Astrocyte of the cerebellum (primary cell): ENCODE measurements around the gene PIGBOS1.
"Not testable (repeated sequence)": the region's sequence is repeated elsewhere in the genome, so short reads cannot be mapped to it uniquely, and the experiment has no call there.

ENCODE experiments used
- DNase-seq: peaks from one replicate; pipeline ENCODE4 v3.0.0-alpha.2; 2011; ENCODE audit warnings: low read depth
- H3K4me3 ChIP-seq: 2 replicates; pipeline ENCODE4 v1.5.1; 2011; ENCODE audit warnings: mild to moderate bottlenecking, low read depth, low read length, moderate library complexity
- in situ Hi-C: cut with HindIII; loops from 2 replicates; pipeline ENCODE4 v1.10.0; 2017; ENCODE audit warnings: low sequenced_read_pairs
- TF ChIP-seq, protein P1 (sequence below): IDR thresholded peaks from 2 replicates; pipeline ENCODE4 v1.5.1; 2012; ENCODE audit warnings: low read length, low read depth, moderate library complexity, mild to moderate bottlenecking; ENCODE audit errors: missing control alignments

PIGBOS1 gene

DNA sequence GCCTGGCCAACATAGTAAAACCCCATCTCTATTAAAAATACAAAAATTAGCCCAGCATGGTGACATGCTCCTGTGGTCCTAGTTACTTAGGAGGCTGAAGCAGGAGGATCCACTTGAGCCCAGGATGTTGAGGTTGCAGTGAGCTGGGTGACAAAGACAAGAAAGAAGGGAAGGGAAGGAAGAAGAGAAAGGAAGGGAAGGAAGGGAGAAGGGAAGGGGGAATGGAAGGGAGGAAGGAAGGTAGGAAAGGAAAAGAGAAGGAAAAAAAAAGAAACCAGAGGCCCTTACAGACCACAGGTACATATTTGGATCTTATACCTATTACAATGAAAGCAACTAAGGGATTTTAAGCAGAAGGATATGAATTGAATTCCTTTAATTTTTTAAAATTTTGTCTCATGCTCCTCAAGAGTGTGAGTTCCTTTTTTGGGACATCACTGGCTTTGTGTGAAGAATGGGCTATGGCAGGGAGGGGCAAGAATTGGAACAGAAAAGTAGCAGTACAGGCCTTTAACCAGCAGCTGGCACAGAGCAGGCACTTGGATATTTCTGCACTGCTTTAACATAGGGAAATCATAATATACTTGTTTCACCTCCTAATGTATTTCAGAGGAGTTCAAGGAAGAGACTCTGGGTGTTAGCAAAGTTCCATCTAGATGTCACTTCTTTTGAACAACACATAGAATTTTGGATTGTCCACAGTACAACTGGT lies 37.2 kb downstream of the PIGBOS1 start:
- no peak overlapping the region for H3K4me3 ChIP-seq
- in situ Hi-C loops: no loop called here
- no peak for DNase-seq
- TF ChIP-seq, protein P1, sequence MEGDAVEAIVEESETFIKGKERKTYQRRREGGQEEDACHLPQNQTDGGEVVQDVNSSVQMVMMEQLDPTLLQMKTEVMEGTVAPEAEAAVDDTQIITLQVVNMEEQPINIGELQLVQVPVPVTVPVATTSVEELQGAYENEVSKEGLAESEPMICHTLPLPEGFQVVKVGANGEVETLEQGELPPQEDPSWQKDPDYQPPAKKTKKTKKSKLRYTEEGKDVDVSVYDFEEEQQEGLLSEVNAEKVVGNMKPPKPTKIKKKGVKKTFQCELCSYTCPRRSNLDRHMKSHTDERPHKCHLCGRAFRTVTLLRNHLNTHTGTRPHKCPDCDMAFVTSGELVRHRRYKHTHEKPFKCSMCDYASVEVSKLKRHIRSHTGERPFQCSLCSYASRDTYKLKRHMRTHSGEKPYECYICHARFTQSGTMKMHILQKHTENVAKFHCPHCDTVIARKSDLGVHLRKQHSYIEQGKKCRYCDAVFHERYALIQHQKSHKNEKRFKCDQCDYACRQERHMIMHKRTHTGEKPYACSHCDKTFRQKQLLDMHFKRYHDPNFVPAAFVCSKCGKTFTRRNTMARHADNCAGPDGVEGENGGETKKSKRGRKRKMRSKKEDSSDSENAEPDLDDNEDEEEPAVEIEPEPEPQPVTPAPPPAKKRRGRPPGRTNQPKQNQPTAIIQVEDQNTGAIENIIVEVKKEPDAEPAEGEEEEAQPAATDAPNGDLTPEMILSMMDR: peak; percentile 2

DNA sequence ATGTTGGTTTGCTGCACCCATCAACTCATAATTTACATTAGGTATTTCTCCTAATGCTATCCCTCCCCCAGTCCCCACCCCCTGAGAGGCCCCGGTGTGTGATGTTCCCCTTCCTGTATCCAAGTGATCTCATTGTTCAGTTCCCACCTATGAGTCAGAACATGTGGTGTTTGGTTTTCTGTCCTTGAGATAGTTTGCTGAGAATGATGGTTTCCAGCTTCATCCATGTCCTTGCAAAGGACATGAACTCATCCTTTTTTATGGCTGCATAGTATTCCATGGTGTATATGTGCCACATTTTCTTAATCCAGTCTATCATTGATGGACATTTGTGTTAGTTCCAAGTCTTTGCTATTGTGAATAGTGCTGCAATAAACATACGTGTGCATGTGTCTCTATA lies 38.3 kb downstream of the PIGBOS1 start:
- H3K4me3 ChIP-seq, DNase-seq, in situ Hi-C loops: not testable (repeated sequence)

DNA sequence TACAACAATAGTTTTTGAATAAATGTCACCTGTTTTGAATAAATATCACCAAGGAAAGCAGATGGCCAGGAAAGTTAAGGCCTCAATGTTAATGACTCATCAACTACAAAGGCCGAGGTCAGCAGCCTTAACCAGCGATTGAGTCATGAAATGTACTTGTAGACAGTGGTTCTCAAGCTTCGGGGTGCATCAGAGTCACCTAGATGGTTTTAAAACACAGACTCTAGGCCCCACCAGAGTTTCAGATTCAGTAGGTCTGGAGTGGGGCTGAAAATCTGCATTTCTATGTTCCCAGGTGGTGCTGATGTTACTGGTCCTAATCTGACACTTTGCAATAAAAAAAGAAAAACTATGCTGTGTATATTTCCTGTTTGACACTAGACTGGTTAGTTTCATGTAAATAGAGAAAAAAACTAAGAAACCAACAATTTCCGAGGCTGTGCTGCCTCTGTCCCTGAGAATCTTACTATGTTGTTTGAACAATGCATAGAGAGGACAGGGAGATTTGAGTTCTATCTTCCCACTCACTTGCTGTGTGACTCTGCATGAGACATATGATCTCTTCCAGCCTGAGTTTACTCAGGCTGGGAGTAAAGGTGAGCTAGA lies 39.1 kb downstream of the PIGBOS1 start:
- in situ Hi-C loops: loop anchor here (5.0 kb wide), 1 partner anchor 53 kb away; no protein-coding TSS in a partner anchor
- no peak overlapping the region for H3K4me3 ChIP-seq
- DNase-seq: peak; percentile 74
- TF ChIP-seq, protein P1: no peak

DNA sequence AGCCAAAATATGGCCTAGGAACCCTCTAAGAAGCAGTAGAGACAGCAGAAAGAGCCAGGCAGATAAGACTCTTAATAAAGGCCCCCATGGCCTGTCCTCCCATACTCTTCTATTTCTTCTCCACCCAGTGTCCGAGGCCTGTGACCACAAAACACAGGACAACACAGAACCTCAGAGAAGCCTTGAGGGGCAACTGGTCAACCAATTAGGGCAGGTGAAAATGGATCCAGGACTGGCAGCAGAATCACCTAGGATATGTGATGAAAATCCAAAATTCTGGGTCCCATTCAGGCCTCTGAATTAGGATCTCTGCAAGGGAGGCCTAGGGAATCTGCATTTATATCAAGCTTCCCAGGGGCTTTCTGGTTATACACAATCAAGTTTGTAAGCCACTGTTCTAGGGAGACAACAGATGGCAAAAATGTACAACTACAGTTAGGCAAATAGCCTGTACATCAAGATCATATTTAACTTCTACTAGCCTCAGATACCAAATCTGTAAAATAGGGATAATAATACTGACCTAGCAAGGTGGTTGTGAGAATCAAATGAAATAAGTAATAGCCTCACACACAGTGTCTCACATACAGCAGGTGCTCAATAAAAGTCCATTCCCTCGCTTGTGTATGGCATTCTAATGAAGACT lies 39.7 kb downstream of the PIGBOS1 start:
- H3K4me3 ChIP-seq: no peak overlapping the region
- in situ Hi-C loops: loop anchor here (5.0 kb wide), 1 partner anchor 52 kb away; no protein-coding TSS in a partner anchor

DNA sequence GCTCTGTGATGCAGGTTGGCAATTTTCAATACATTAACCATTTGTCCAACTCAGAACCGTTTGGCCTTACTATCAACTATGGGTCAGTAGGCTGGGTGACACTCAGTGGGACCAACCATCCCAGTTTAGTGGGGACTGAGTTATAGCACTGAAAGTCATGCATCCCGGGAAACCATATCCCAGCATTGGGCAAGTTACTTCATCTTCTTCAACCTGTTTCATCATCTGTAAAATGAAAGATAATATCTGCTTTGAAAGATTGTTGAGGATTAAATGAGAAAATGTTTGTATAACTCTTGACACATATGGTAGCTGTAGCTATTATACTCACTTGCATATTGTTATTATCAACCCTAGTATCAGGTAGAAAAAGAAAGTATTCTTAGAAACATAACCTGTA lies 41.2 kb downstream of the PIGBOS1 start:
- no peak overlapping the region for H3K4me3 ChIP-seq
- no peak for DNase-seq
- in situ Hi-C loops: loop anchor here (5.0 kb wide), 1 partner anchor 50 kb away; no protein-coding TSS in a partner anchor
- TF ChIP-seq, protein P1: no peak

More for the DNA sequence above, 39.7 kb downstream of the PIGBOS1 start:
- no peak for DNase-seq
- TF ChIP-seq, protein P1: no peak

DNA sequence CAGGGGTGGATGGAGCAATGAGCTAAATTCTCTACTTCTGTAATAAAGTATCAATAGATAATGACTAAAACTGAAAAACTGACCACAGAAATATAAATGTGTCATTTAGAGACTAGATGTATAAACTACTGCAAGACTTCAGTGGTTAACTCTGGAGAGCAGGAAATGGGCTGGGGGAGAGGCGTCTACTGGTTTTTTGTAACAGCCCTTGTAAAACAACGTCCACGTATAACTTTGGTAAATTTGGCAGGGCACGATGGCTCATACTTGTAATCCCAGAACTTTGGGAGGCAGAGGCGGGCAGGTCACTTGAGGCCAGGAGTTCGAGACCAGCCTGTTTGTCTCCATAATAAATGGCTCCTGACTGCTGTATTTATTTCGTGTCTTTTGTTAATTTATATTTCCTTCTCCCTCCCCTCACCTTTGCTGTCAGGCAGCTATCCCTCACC lies 41.8 kb downstream of the PIGBOS1 start:
- in situ Hi-C loops: loop anchor here (5.0 kb wide), 1 partner anchor 50 kb away; no protein-coding TSS in a partner anchor
- DNase-seq: no peak
- H3K4me3 ChIP-seq: no peak overlapping the region
- TF ChIP-seq, protein P1: no peak

DNA sequence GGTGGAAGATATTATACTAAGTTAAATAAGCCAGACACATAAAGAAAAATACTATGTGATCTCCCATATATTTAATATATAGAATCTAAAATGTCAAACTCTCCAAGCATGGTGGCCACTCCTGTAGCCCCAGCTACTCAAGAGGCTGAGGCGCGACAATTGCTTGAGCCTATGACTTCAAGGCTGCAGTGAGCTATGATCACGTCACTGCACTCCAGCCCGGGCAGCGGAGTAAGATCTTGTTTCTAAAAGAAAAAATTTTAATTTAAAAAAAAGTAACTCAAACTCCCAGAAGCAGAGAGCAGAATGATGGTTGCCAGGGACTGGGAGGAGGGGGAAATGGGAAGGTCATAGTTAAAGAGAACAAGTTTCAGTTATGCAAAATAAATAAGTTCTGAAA lies 42.6 kb downstream of the PIGBOS1 start:
- DNase-seq: no peak
- in situ Hi-C loops: loop anchor here (5.0 kb wide), 1 partner anchor 49 kb away; no protein-coding TSS in a partner anchor
- no peak overlapping the region for H3K4me3 ChIP-seq
- TF ChIP-seq, protein P1: no peak
